K562 (cell line): ENCODE measurements around the gene VPS26A. TPM values are rescaled to one million over a fixed set of nuclear protein-coding genes. Genes with fewer than 3 reads are reported as not detected.
A peak's percentile ranks its signal among the peaks of the same experiment; 100 is the strongest.

Source experiments
- CBX1 ChIP-seq: sonication (generic); IDR thresholded peaks from 2 replicates; pipeline ENCODE4 v1.6.1; 2016; ENCODE audit warnings: antibody characterized with exemption, low read depth, mild to moderate bottlenecking
- DDX20 ChIP-seq: fragments of 450-650 bp; IDR thresholded peaks from 2 replicates; pipeline ENCODE4 v1.6.1; 2016; ENCODE audit warnings: missing genetic modification characterization, low read depth, mild to moderate bottlenecking, missing compliant biosample characterization, moderate library complexity
- EWSR1 ChIP-seq: fragments of 450-650 bp; IDR thresholded peaks from 2 replicates; pipeline ENCODE4 v1.6.1; 2018; ENCODE audit warnings: borderline replicate concordance, mild to moderate bottlenecking, low read depth, moderate library complexity; ENCODE audit not compliant: partially characterized antibody
- FOS ChIP-seq: IDR thresholded peaks from 3 replicates; pipeline ENCODE4 v1.6.1; 2011; ENCODE audit not compliant: insufficient read length; ENCODE audit errors: extremely low read depth
- FOSL1 ChIP-seq: fragments of 200-800 bp; sonication (Bioruptor generic); conservative IDR thresholded peaks from 2 replicates; pipeline ENCODE4 v1.6.1; 2016; ENCODE audit warnings: missing genetic modification characterization, missing compliant biosample characterization
- FOXA1 ChIP-seq: fragments of 450-650 bp; IDR thresholded peaks from 2 replicates; pipeline ENCODE4 v1.6.1; 2016; ENCODE audit warnings: mild to moderate bottlenecking, borderline replicate concordance
- JUN ChIP-seq, 2 experiments: sonication (generic) in 1 of 2; formaldehyde crosslinking in 1 of 2; IDR thresholded peaks; 2 replicates each; pipeline versions ENCODE4 v1.6.1 to v1.8.0; 2012 to 2022; ENCODE audit warnings: borderline replicate concordance in 2 of 2, mild to moderate bottlenecking in 2 of 2, improper control_type of control experiment in 1 of 2, low read depth in 1 of 2, low read length in 1 of 2, missing genetic modification reagents in 1 of 2
- KLF16 ChIP-seq: IDR thresholded peaks from 2 replicates; pipeline ENCODE4 v1.6.1; 2016; ENCODE audit warnings: antibody characterized with exemption
- MEIS2 ChIP-seq: fragments of 450-650 bp; IDR thresholded peaks from 2 replicates; pipeline ENCODE4 v1.6.1; 2014; ENCODE audit warnings: mild to moderate bottlenecking; ENCODE audit not compliant: partially characterized antibody
- RBM34 ChIP-seq: fragments of 200-400 bp; formaldehyde crosslinking; IDR thresholded peaks from 2 replicates; pipeline ENCODE4 v1.6.1; 2018; ENCODE audit warnings: low read length, borderline replicate concordance; ENCODE audit not compliant: insufficient read depth
- RCOR1 ChIP-seq, 2 experiments: IDR thresholded peaks; 2 replicates each; pipeline ENCODE4 v1.6.1; 2012; ENCODE audit warnings: low read depth in 2 of 2, low read length in 2 of 2, borderline replicate concordance in 1 of 2, improper control_type of control experiment in 1 of 2
- ZNF408 ChIP-seq: fragments of 250-450 bp; sonication (Bioruptor Pico); IDR thresholded peaks from 2 replicates; pipeline ENCODE4 v1.4.0; 2020; ENCODE audit warnings: low read depth, mild to moderate bottlenecking, moderate library complexity
- polyA plus RNA-seq, 8 experiments: library from polyadenylated mRNA; depleted of rRNA in 4 of 8; stranded (reverse) in 5 of 8; unstranded in 3 of 8; fragments of >200 nt; fragmentation: Nextera tagmentation in 2 of 8; fragmentation: Illumina TruSeq in 1 of 8; extraction: Ambion mirVana in 2 of 8; extraction: Trizol in 1 of 8; gene quantifications; 2 replicates each; pipeline versions ENCODE4 v1.2.1 to v1.2.3, GENCODE V29; 2011 to 2014; ENCODE audit warnings: inconsistent platforms in 1 of 8, missing spikeins in 1 of 8
- total RNA-seq, 7 experiments: library from RNA; depleted of rRNA in 6 of 7; stranded (reverse); fragments of >200 nt in 6 of 7; fragmentation: Illumina TruSeq in 2 of 7; extraction: Trizol in 2 of 7; gene quantifications; 2 replicates each; pipeline versions ENCODE4 v1.2.1 to v1.2.3, GENCODE V29; 2011 to 2021; ENCODE audit warnings: low replicate concordance in 1 of 7
- TF ChIP-seq, protein P1 (sequence below), 2 experiments: fragments of 450-650 bp; formaldehyde crosslinking in 1 of 2; IDR thresholded peaks; 2 replicates each; pipeline versions ENCODE4 v1.4.0 to v1.6.1; 2014 to 2020; ENCODE audit warnings: mild to moderate bottlenecking in 2 of 2, borderline replicate concordance in 1 of 2, low read depth in 1 of 2
- TF ChIP-seq, protein P2 (sequence below): sonication (generic); formaldehyde crosslinking; IDR thresholded peaks from 2 replicates; pipeline ENCODE4 v1.8.0; 2023; ENCODE audit warnings: mild to moderate bottlenecking, missing genetic modification reagents
- TF ChIP-seq, protein P3 (sequence below): fragments of 450-650 bp; IDR thresholded peaks from 2 replicates; pipeline ENCODE4 v1.7.0; 2016; ENCODE audit warnings: borderline replicate concordance

Gene VPS26A
- total and polyA plus RNA-seq, 9 of the 15 experiments (the other 6 are each of a cell fraction or from before 2014, with no cell fraction given), result 47.1 to 137 (median 69.3) TPM

DNA sequence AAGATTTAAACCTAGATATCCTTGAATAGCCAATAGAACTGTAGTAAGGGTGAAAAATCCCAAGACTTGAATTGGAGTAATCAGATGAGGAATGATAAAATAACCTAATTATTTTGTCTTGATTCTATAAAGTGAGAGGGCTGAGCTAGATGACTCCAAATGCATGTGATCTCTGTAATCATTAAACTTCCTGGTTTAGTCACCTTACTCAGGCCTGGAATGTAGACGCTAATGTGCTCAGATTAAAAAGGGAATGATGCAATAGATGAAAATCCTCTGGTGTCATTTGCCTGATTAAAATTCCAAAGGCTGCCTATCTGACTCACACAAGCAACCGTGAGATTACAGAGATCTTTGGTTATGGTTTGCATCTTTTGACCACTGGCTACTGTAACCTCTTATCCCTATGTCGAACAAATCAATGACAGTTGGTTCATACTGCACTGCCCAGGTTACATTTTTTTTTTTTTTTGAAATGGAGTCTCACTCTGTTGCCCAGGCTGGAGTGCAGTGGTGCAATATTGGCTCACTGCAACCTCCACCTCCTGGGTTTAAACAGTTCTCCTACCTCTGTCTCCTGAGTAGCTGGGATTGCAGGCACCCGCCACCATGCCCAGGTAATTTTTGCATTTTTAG is 93.3 kb downstream of the VPS26A start (continued):
- TF ChIP-seq EWSR1 (no peak), ZNF408 (CRISPR knock-in tag) (no peak), DDX20 (tag) (peak; percentile 63; the same call in 1 of the 2 replicates), RBM34 (no peak), CBX1 (no peak), FOS (no peak), MEIS2 (peak; percentile 48), FOXA1 (no peak), KLF16 (no peak; the same call in 1 of the 2 replicates), JUN (IDR thresholded peaks at IDR 0.05; ENCODE audit: borderline replicate concordance, low read depth, low read length) (peak; percentile 92), JUN (CRISPR knock-in tag; IDR thresholded peaks at IDR 0.05; ENCODE audit: borderline replicate concordance) (no peak), RCOR1 (IDR thresholded peaks at IDR 0.05; ENCODE audit: borderline replicate concordance in 1 of 2, low read depth in 2 of 2, low read length in 2 of 2) (peak in 1 of 2 experiments; percentile 95; a peak in 2 of 4 replicates), FOSL1 (tag) (peak; percentile 97)
- TF ChIP-seq, protein P1, sequence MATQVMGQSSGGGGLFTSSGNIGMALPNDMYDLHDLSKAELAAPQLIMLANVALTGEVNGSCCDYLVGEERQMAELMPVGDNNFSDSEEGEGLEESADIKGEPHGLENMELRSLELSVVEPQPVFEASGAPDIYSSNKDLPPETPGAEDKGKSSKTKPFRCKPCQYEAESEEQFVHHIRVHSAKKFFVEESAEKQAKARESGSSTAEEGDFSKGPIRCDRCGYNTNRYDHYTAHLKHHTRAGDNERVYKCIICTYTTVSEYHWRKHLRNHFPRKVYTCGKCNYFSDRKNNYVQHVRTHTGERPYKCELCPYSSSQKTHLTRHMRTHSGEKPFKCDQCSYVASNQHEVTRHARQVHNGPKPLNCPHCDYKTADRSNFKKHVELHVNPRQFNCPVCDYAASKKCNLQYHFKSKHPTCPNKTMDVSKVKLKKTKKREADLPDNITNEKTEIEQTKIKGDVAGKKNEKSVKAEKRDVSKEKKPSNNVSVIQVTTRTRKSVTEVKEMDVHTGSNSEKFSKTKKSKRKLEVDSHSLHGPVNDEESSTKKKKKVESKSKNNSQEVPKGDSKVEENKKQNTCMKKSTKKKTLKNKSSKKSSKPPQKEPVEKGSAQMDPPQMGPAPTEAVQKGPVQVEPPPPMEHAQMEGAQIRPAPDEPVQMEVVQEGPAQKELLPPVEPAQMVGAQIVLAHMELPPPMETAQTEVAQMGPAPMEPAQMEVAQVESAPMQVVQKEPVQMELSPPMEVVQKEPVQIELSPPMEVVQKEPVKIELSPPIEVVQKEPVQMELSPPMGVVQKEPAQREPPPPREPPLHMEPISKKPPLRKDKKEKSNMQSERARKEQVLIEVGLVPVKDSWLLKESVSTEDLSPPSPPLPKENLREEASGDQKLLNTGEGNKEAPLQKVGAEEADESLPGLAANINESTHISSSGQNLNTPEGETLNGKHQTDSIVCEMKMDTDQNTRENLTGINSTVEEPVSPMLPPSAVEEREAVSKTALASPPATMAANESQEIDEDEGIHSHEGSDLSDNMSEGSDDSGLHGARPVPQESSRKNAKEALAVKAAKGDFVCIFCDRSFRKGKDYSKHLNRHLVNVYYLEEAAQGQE (IDR thresholded peaks at IDR 0.05; ENCODE audit: borderline replicate concordance), result no peak; the same call in 1 of the 2 replicates
- TF ChIP-seq, protein P1 (CRISPR knock-in tag; IDR thresholded peaks at IDR 0.05; ENCODE audit: low read depth), result no peak; the same call in 1 of the 2 replicates
- TF ChIP-seq, protein P2, sequence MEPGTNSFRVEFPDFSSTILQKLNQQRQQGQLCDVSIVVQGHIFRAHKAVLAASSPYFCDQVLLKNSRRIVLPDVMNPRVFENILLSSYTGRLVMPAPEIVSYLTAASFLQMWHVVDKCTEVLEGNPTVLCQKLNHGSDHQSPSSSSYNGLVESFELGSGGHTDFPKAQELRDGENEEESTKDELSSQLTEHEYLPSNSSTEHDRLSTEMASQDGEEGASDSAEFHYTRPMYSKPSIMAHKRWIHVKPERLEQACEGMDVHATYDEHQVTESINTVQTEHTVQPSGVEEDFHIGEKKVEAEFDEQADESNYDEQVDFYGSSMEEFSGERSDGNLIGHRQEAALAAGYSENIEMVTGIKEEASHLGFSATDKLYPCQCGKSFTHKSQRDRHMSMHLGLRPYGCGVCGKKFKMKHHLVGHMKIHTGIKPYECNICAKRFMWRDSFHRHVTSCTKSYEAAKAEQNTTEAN (CRISPR knock-in tag), result no peak
- TF ChIP-seq, protein P3, sequence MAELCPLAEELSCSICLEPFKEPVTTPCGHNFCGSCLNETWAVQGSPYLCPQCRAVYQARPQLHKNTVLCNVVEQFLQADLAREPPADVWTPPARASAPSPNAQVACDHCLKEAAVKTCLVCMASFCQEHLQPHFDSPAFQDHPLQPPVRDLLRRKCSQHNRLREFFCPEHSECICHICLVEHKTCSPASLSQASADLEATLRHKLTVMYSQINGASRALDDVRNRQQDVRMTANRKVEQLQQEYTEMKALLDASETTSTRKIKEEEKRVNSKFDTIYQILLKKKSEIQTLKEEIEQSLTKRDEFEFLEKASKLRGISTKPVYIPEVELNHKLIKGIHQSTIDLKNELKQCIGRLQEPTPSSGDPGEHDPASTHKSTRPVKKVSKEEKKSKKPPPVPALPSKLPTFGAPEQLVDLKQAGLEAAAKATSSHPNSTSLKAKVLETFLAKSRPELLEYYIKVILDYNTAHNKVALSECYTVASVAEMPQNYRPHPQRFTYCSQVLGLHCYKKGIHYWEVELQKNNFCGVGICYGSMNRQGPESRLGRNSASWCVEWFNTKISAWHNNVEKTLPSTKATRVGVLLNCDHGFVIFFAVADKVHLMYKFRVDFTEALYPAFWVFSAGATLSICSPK, result no peak
